ENCODE data around the gene PDF.

PDF gene

DNA sequence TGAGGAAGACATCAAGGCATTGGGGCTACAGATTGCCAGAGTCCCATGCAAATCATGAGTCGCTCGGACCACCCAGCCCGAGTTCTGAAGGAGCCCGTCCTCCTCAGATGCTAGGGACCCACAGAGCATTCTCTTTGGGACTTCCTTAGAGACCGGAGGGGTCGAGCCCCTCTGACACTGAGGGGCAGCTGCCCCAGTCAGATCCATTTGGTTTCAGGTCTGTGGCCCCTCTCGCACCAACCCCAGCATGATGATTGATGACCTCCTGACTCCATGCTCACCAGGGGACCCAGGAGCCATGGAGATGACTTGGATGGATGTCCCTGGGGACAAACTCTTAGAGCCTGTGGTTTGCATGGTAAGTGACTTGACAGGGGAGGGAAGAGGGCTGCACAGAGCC lies 8.0 kb downstream of the PDF start:
- no peak overlapping the region for H3K9ac ChIP-seq (ENCODE audit: low read depth, low read length)
- no peaks in the 10 kb centered on the region for H3K4me1 ChIP-seq (ENCODE audit: control insufficient read depth, insufficient read depth, low read length)
- peaks cover 72% of the 10 kb centered on the region for H3K36me3 ChIP-seq (ENCODE audit: control insufficient read depth, insufficient read depth, low read length)
- no peaks in the 10 kb centered on the region for H3K9me3 ChIP-seq (ENCODE audit: control insufficient read depth, insufficient read depth, low read length)
- H3K27me3 ChIP-seq (ENCODE audit: control insufficient read depth, insufficient read depth, low read length) = no peaks in the 10 kb centered on the region
- no peak overlapping the region for H3K4me3 ChIP-seq (ENCODE audit: low read depth, low read length)

DNA sequence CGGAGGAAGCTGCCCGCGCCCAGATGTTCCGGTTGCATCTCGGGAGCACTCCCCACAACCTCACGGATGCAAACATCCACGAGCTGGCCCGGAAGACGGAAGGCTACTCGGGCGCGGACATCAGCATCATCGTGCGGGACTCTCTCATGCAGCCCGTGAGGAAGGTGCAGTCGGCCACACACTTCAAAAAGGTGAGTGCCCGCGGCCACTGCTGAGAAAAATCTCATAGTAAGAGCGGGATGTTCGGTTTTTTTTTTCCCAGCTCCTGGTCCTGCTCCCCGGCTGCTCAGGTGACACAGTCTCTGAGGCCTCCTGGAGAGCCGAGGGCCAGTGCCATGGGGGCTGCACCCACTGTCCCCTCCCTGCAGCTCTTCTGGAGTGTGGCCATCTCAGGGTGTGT lies 9.3 kb downstream of the PDF start:
- no peak overlapping the region for H3K9ac ChIP-seq (ENCODE audit: low read depth, low read length)

DNA sequence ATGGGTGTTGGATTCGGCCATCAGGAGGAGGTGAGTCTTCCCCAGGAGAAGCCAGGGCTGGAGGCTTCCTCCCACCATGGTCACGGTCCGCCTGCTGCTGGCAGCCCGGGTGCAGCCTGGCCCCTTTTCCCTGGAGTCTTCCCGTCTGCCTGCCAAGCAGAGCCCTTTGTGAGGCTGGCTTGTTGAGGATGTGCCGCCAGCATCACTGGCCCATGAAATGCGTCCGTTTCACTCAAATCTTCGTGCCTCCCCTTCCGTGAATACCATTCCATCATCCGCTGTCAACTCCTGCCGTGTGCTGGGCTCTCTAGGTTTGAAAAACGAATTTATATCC lies 9.7 kb downstream of the PDF start:
- no peak overlapping the region for H3K4me3 ChIP-seq (ENCODE audit: low read depth, low read length)
- H3K27me3 ChIP-seq (ENCODE audit: control insufficient read depth, insufficient read depth, low read length) = no peaks in the 10 kb centered on the region
- H3K36me3 ChIP-seq (ENCODE audit: control insufficient read depth, insufficient read depth, low read length) = peaks cover 76% of the 10 kb centered on the region
- H3K4me1 ChIP-seq (ENCODE audit: control insufficient read depth, insufficient read depth, low read length) = no peaks in the 10 kb centered on the region
- no peaks in the 10 kb centered on the region for H3K9me3 ChIP-seq (ENCODE audit: control insufficient read depth, insufficient read depth, low read length)
- no peak overlapping the region for H3K9ac ChIP-seq (ENCODE audit: low read depth, low read length)

More for the DNA sequence above, 9.3 kb downstream of the PDF start:
- Histone ChIP-seq H3K4me3 (ENCODE audit: low read depth, low read length) (no peak overlapping the region), H3K27me3 (ENCODE audit: control insufficient read depth, insufficient read depth, low read length) (no peaks in the 10 kb centered on the region), H3K36me3 (ENCODE audit: control insufficient read depth, insufficient read depth, low read length) (peaks cover 74% of the 10 kb centered on the region), H3K4me1 (ENCODE audit: control insufficient read depth, insufficient read depth, low read length) (no peaks in the 10 kb centered on the region), H3K9me3 (ENCODE audit: control insufficient read depth, insufficient read depth, low read length) (no peaks in the 10 kb centered on the region)

DNA sequence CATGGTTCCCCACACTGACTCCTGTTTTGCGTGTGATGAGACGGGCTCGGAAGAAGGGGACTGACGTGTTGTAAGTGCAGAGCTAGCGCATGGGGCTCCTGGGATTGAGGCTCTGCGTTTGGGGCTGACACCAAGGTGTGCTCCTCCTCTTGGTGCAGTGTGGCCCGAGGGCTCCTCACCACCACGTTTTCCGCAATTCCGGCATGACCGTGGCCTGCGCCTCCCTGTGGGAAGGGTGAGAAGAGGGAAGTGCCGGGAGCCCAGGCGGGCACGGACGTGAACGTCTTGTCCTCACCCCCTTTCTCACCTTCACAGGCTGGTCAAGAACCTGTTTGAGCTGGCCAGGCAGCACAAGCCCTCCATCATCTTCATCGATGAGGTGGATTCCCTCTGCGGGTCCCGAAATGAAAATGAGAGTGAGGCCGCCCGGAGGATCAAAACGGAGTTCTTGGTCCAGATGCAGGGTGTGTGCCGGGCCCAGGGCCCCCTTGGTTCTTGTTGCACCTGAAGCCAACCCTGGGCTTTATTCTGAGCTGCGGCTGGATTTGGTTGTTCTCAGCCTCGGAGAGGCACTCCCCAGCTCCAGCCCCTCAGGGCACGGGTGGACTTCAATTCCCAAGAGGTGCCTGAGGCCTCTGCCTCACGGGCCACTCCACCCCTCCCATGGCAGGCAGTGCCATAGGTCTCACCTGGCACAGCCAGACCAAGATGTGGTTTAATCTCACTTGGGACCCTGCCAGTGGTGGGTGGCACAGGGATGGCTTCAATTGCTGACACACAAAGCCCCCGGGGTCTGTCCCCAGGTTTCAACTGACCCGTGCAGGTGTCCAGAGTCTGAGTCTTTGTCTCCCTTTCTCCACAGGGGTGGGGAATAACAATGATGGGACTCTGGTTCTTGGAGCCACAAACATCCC lies 10.3 kb downstream of the PDF start:
- Histone ChIP-seq H3K27me3 (ENCODE audit: control insufficient read depth, insufficient read depth, low read length) (no peaks in the 10 kb centered on the region), H3K4me1 (ENCODE audit: control insufficient read depth, insufficient read depth, low read length) (no peaks in the 10 kb centered on the region), H3K36me3 (ENCODE audit: control insufficient read depth, insufficient read depth, low read length) (peaks cover 77% of the 10 kb centered on the region), H3K9me3 (ENCODE audit: control insufficient read depth, insufficient read depth, low read length) (no peaks in the 10 kb centered on the region), H3K9ac (ENCODE audit: low read depth, low read length) (no peak overlapping the region), H3K4me3 (ENCODE audit: low read depth, low read length) (no peak overlapping the region)

DNA sequence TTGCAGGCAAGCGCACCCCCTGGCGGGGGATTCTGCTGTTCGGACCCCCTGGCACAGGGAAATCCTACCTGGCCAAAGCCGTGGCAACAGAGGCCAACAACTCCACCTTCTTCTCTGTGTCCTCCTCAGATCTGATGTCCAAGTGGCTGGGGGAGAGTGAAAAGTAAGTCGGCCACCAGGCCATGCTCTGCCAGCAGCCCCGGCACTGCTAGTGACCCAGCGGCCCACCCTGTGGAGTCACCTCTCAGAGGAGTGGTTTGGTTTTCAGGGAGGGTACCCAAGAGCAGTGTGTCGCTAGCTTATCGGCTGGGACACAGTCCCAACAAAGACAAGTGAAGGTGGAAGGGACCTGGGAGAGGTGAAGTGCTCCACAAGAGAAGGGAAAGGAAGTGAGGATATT lies 11.0 kb downstream of the PDF start:
- Histone ChIP-seq H3K9me3 (ENCODE audit: control insufficient read depth, insufficient read depth, low read length) (no peaks in the 10 kb centered on the region), H3K9ac (ENCODE audit: low read depth, low read length) (no peak overlapping the region), H3K36me3 (ENCODE audit: control insufficient read depth, insufficient read depth, low read length) (peaks cover 70% of the 10 kb centered on the region), H3K4me3 (ENCODE audit: low read depth, low read length) (no peak overlapping the region), H3K4me1 (ENCODE audit: control insufficient read depth, insufficient read depth, low read length) (no peaks in the 10 kb centered on the region), H3K27me3 (ENCODE audit: control insufficient read depth, insufficient read depth, low read length) (no peaks in the 10 kb centered on the region)

DNA sequence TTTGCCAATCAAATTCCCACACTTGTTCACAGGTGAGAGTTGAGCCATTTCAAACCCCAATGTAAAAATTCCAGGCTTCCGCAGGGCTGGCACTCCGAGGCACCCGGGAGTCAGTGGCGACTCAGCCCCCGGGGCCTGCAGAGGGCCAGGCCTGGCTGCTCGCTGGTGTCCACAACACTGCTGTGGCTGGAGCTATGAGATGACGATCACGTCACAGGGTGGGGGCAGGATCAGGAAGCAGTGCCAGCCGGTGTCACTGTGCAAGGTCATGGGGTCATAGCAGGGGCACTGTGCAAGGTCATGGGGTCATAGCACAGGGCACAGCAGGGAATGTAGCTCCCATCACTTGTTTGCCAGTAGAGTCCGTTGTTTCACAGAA lies 11.5 kb downstream of the PDF start:
- Histone ChIP-seq H3K9me3 (ENCODE audit: control insufficient read depth, insufficient read depth, low read length) (no peaks in the 10 kb centered on the region), H3K36me3 (ENCODE audit: control insufficient read depth, insufficient read depth, low read length) (peaks cover 66% of the 10 kb centered on the region), H3K27me3 (ENCODE audit: control insufficient read depth, insufficient read depth, low read length) (no peaks in the 10 kb centered on the region), H3K9ac (ENCODE audit: low read depth, low read length) (no peak overlapping the region), H3K4me1 (ENCODE audit: control insufficient read depth, insufficient read depth, low read length) (no peaks in the 10 kb centered on the region), H3K4me3 (ENCODE audit: low read depth, low read length) (no peak overlapping the region)

DNA sequence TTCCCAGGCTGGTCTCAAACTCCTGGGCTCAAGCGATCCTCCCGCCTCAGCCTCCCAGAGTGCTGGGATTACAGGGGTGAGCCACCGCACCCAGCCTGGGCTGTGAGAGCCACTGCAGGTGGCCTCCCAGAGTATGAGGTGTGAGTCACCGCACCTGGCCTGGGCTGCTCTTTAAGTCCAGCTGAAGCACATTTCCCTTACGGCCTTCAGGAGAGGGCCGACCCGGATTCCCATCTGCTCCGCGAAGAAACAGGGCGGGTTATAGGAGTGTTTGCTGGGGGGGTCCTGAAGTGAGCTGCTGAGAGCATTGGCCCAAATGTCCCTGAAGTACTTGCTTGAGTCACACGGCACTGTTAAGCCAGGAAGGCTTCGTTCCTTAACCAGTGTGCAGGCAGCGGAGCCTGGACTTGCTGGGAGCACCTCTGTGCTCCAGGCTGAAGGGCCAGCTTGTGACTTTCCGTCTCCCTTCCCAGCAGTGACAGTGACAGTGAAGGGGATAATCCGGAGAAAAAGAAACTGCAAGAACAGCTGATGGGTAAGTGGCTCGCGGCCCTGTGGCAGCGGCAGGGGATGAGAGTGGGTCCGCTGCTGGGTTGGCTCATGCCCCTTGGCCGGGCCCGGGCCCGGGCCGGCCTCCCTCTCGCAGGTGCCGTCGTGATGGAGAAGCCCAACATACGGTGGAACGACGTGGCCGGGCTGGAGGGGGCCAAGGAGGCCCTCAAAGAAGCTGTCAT lies 12.0 kb downstream of the PDF start:
- peaks cover 62% of the 10 kb centered on the region for H3K36me3 ChIP-seq (ENCODE audit: control insufficient read depth, insufficient read depth, low read length)
- no peak overlapping the region for H3K9ac ChIP-seq (ENCODE audit: low read depth, low read length)

DNA sequence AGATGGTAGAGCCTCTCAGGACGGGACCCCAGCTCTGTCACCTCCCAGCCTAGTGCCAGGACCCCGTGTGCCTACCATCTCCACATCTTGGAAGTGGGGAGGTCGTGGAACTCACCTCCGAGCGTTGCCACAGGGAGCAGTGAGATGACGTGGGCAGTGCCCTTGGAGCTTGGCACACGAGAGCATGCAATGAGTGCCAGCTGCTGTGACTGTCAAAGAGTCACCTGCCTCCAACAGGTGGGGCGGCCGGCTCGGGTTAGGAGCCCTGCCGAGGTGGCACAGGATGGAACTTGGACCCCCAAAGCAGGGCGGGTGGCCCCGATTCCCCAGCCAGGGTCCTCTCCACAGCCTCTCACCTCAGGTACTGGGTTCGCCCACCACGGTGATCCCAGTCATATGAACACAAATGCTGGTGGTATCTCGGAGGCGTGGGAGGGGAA lies 13.8 kb downstream of the PDF start:
- Histone ChIP-seq H3K36me3 (ENCODE audit: control insufficient read depth, insufficient read depth, low read length) (peaks cover 49% of the 10 kb centered on the region), H3K4me3 (ENCODE audit: low read depth, low read length) (no peak overlapping the region), H3K4me1 (ENCODE audit: control insufficient read depth, insufficient read depth, low read length) (no peaks in the 10 kb centered on the region), H3K9me3 (ENCODE audit: control insufficient read depth, insufficient read depth, low read length) (no peaks in the 10 kb centered on the region), H3K27me3 (ENCODE audit: control insufficient read depth, insufficient read depth, low read length) (no peaks in the 10 kb centered on the region), H3K9ac (ENCODE audit: low read depth, low read length) (no peak overlapping the region)

More for the DNA sequence above, 12.0 kb downstream of the PDF start:
- Histone ChIP-seq H3K27me3 (ENCODE audit: control insufficient read depth, insufficient read depth, low read length) (no peaks in the 10 kb centered on the region), H3K4me3 (ENCODE audit: low read depth, low read length) (no peak overlapping the region), H3K9me3 (ENCODE audit: control insufficient read depth, insufficient read depth, low read length) (no peaks in the 10 kb centered on the region), H3K4me1 (ENCODE audit: control insufficient read depth, insufficient read depth, low read length) (no peaks in the 10 kb centered on the region)

DNA sequence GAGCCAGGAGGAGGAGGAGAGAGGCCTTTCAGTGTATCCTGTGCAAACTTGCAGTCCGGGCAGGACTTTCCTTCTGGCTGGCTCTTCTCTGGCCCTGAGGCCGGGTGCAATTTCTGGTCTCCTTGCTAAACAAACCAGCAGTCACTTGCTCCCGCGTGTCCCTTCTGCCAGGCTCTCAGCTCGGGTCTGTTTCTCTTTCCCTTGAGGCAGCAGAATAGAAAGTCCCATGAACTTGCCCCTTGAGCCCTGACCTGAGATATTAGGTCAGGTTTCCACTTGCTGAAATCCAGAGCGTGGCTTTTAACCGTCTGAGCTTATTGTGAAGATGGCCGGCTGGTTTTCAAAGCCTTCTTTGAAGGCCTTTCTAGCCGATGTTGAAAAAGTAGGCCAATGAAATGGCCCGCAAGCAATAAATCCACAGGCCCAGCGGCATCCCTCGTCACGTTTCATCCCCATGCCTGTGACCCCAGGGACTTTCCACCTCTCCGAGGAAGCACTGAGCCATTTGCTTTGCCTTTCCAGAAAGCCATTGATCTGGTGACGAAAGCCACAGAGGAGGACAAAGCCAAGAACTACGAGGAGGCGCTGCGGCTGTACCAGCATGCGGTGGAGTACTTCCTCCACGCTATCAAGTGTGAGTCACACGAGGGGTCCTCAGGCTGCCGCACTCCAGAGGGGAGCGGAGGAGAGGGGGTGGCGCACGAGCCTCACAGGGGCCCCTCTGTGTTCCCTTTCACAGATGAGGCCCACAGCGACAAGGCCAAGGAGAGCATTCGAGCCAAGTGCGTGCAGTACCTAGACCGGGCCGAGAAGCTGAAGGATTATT lies 14.7 kb downstream of the PDF start:
- Histone ChIP-seq H3K27me3 (ENCODE audit: control insufficient read depth, insufficient read depth, low read length) (no peaks in the 10 kb centered on the region), H3K4me1 (ENCODE audit: control insufficient read depth, insufficient read depth, low read length) (no peaks in the 10 kb centered on the region), H3K36me3 (ENCODE audit: control insufficient read depth, insufficient read depth, low read length) (peaks cover 40% of the 10 kb centered on the region), H3K9ac (ENCODE audit: low read depth, low read length) (no peak overlapping the region), H3K4me3 (ENCODE audit: low read depth, low read length) (no peak overlapping the region), H3K9me3 (ENCODE audit: control insufficient read depth, insufficient read depth, low read length) (no peaks in the 10 kb centered on the region)

DNA sequence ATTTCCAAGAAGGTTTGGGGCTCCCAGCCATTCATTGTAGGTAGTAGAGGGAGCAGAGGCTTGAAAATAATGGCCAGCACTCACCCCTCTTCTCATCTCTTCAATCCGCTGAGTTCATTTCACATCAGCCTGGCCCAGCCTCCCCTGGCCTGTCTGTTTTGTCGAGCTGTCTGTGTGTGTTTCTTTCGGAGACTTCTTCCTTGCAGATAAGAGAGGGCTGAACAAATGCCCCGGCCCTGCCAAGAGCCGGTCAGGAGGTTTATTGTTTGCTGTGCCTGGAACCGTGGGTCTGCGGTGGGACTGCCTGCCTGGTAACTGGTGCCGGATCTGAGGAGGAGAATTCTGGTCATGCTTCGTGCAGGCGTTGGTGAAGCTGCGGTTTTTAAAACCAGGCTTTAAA lies 15.9 kb downstream of the PDF start:
- H3K9me3 ChIP-seq (ENCODE audit: control insufficient read depth, insufficient read depth, low read length) = no peaks in the 10 kb centered on the region
- H3K4me3 ChIP-seq (ENCODE audit: low read depth, low read length) = no peak overlapping the region
- no peak overlapping the region for H3K9ac ChIP-seq (ENCODE audit: low read depth, low read length)
- peaks cover 28% of the 10 kb centered on the region for H3K36me3 ChIP-seq (ENCODE audit: control insufficient read depth, insufficient read depth, low read length)
- H3K4me1 ChIP-seq (ENCODE audit: control insufficient read depth, insufficient read depth, low read length) = no peaks in the 10 kb centered on the region
- no peaks in the 10 kb centered on the region for H3K27me3 ChIP-seq (ENCODE audit: control insufficient read depth, insufficient read depth, low read length)

DNA sequence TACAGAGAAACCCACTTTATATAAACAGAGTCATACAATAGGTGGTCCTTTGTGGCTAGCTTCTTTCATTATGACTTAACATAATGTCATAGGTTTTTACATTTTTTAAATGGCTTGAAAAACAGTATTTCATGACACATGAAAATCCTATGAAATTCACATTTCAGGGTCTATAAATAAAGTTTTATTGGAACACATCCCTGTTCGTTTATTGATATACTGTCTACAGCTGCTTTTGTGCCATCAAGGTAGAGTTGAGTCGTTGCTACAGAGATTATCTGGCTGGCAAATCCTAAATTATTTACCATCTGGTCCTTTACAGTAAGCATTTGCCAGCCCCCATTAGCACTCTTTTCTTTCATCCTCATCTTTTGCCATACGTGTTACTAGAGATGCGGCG lies 16.9 kb downstream of the PDF start:
- Histone ChIP-seq H3K36me3 (ENCODE audit: control insufficient read depth, insufficient read depth, low read length) (peaks cover 19% of the 10 kb centered on the region), H3K9me3 (ENCODE audit: control insufficient read depth, insufficient read depth, low read length) (no peaks in the 10 kb centered on the region), H3K4me3 (ENCODE audit: low read depth, low read length) (no peak overlapping the region)

More for the DNA sequence above, 16.9 kb downstream of the PDF start:
- Histone ChIP-seq H3K27me3 (ENCODE audit: control insufficient read depth, insufficient read depth, low read length) (no peaks in the 10 kb centered on the region), H3K9ac (ENCODE audit: low read depth, low read length) (no peak overlapping the region), H3K4me1 (ENCODE audit: control insufficient read depth, insufficient read depth, low read length) (no peaks in the 10 kb centered on the region)
